ENCODE results near the gene MAN2C1.
"Not testable (repeated sequence)": the region's sequence is repeated elsewhere in the genome, so short reads cannot be mapped to it uniquely, and the experiment has no call there.

MAN2C1 gene

GRCh38 chr15:75367913-75368688, at the start of gene MAN2C1:
TSS of gene MAN2C1 (minus strand) at chr15:75368607. CDS start at chr15:75368583, 24 bp downstream.
- DNase-seq = peak; percentile 89

- DNase-seq = no peak
These were observed 48.2 kb upstream of the MAN2C1 start for GRCh38 chr15:75416584-75416983.

- DNase-seq = no peak
These were observed 41.8 kb upstream of the MAN2C1 start for GRCh38 chr15:75410196-75410595.

- no peak for DNase-seq
These were observed 38.7 kb upstream of the MAN2C1 start for GRCh38 chr15:75407083-75407482.

GRCh38 chr15:75403892-75404291, 35.5 kb upstream of the MAN2C1 start:
- DNase-seq = no peak

GRCh38 chr15:75397494-75397893, 29.1 kb upstream of the MAN2C1 start:
- DNase-seq = no peak

GRCh38 chr15:75389791-75390382, 21.5 kb upstream of the MAN2C1 start:
- no peak for DNase-seq

- not testable (repeated sequence) for DNase-seq
These were observed 15.6 kb upstream of the MAN2C1 start for GRCh38 chr15:75383986-75384385.

- DNase-seq = no peak
These were observed 12.4 kb upstream of the MAN2C1 start for GRCh38 chr15:75380773-75381172.

GRCh38 chr15:75371901-75372688, 3.7 kb upstream of the MAN2C1 start:
- DNase-seq = no peak

- DNase-seq = no peak
These were observed 3.1 kb upstream of the MAN2C1 start for GRCh38 chr15:75371486-75371885.

- no peak for DNase-seq
These were observed 1.6 kb upstream of the MAN2C1 start for GRCh38 chr15:75369897-75370581.

- DNase-seq = no peak
These were observed 357 bp upstream of the MAN2C1 start for GRCh38 chr15:75368689-75369239.

GRCh38 chr15:75367406-75367912, 948 bp downstream of the MAN2C1 start:
- DNase-seq = no peak

GRCh38 chr15:75367006-75367405, 1.4 kb downstream of the MAN2C1 start:
- no peak for DNase-seq

GRCh38 chr15:75366163-75366562, 2.2 kb downstream of the MAN2C1 start:
- no peak for DNase-seq

- DNase-seq = no peak
These were observed 3.5 kb downstream of the MAN2C1 start for GRCh38 chr15:75364881-75365280.

- no peak for DNase-seq
These were observed 4.6 kb downstream of the MAN2C1 start for GRCh38 chr15:75363786-75364185.

- DNase-seq = no peak
These were observed 5.7 kb downstream of the MAN2C1 start for GRCh38 chr15:75362642-75363249.

GRCh38 chr15:75361989-75362641, 6.3 kb downstream of the MAN2C1 start:
- no peak for DNase-seq

- DNase-seq = no peak
These were observed 6.9 kb downstream of the MAN2C1 start for GRCh38 chr15:75361361-75361988.
